ENCODE results near the gene FBXL4.
"Not testable (repeated sequence)": the region's sequence is repeated elsewhere in the genome, so short reads cannot be mapped to it uniquely, and the experiment has no call there.

GRCh38 chr6:98906342-98906741 is 41.4 kb downstream of the FBXL4 start:
- TF ChIP-seq POLR2A, POLR2AphosphoS5 (IDR thresholded peaks at IDR 0.05; ENCODE audit: low read depth, low read length): not testable (repeated sequence)

All from GM12892 (cell line).